ENCODE data around the gene SYNPR.

The SYNPR gene

DNA sequence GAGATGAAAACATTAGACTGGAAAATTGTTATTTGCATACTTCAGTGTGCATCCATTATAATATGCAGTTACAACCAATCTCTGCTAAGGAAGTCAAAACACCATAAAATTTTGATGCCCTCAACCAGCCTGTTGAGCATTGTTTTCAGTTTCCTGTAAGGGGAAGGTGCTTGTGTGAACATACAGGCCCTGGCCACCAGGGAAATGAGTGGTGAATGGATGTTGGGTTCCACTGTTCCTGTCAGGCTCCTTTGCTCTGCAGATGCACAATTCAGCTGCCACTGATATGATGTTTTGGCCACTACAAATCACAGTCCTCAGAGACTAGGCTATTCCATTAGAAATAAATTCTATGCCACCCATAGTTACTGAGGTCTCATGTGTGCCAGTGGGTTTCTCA is 184.6 kb downstream of the SYNPR start:
- ATAC-seq (ENCODE audit: insufficient read depth, low read depth) (no peak), DNase-seq (no peak)
- H3K9ac ChIP-seq (ENCODE audit: low read depth, low read length): no peak overlapping the region
- no peaks in the 10 kb centered on the region for H3K79me2 ChIP-seq (ENCODE audit: insufficient read depth, low read length)
- H3K36me3 ChIP-seq (ENCODE audit: insufficient read depth, low read length): no peaks in the 10 kb centered on the region
- no peaks in the 10 kb centered on the region for H3K4me1 ChIP-seq (ENCODE audit: insufficient read depth, low read length)
- H3K4me2 ChIP-seq (ENCODE audit: insufficient read depth, low read length): no peak overlapping the region
- H3K27me3 ChIP-seq (ENCODE audit: insufficient read depth, low read length, poor library complexity): no peaks in the 10 kb centered on the region
- H3K27ac ChIP-seq (ENCODE audit: low read length): no peak overlapping the region
- H3K9me3 ChIP-seq (ENCODE audit: insufficient read depth, low read length, severe bottlenecking): no peaks in the 10 kb centered on the region
- TF ChIP-seq, protein P1, sequence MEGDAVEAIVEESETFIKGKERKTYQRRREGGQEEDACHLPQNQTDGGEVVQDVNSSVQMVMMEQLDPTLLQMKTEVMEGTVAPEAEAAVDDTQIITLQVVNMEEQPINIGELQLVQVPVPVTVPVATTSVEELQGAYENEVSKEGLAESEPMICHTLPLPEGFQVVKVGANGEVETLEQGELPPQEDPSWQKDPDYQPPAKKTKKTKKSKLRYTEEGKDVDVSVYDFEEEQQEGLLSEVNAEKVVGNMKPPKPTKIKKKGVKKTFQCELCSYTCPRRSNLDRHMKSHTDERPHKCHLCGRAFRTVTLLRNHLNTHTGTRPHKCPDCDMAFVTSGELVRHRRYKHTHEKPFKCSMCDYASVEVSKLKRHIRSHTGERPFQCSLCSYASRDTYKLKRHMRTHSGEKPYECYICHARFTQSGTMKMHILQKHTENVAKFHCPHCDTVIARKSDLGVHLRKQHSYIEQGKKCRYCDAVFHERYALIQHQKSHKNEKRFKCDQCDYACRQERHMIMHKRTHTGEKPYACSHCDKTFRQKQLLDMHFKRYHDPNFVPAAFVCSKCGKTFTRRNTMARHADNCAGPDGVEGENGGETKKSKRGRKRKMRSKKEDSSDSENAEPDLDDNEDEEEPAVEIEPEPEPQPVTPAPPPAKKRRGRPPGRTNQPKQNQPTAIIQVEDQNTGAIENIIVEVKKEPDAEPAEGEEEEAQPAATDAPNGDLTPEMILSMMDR (IDR thresholded peaks at IDR 0.05; ENCODE audit: borderline replicate concordance, extremely low read depth, low read length, poor library complexity, severe bottlenecking): no peak
- no peak for TF ChIP-seq EZH2 (IDR thresholded peaks at IDR 0.05; ENCODE audit: borderline replicate concordance, low read depth, low read length, severe bottlenecking)
- no peak overlapping the region for H3K4me3 ChIP-seq (ENCODE audit: low read depth in 1 of 2, low read length in 2 of 2)
- H2AFZ ChIP-seq (ENCODE audit: low read depth, low read length): no peak overlapping the region
- no peaks in the 10 kb centered on the region for H4K20me1 ChIP-seq (ENCODE audit: insufficient read depth, low read length)

DNA sequence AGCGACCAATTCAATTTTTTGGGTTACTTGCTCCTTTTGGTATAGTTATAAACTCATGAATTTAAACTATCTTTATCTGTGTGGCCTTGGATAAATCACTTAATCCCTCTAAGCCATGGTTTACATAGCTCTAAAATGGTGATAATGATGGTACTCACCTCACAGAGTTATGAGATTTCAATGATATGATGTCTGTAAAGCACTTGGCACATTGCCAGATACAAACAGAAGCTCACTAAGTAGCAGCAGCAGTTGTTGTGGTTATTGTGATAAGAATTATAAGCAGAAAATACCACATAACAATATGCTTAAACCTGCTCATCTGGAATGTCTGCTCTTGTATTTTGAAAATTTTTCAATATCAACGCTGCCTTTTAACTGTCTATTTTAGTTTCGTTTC is 189.3 kb downstream of the SYNPR start:
- Histone ChIP-seq H3K4me3 (ENCODE audit: low read depth in 1 of 2, low read length in 2 of 2) (no peak overlapping the region), H3K9me3 (ENCODE audit: insufficient read depth, low read length, severe bottlenecking) (no peaks in the 10 kb centered on the region), H3K36me3 (ENCODE audit: insufficient read depth, low read length) (no peaks in the 10 kb centered on the region), H3K4me2 (ENCODE audit: insufficient read depth, low read length) (no peak overlapping the region), H4K20me1 (ENCODE audit: insufficient read depth, low read length) (no peaks in the 10 kb centered on the region), H3K9ac (ENCODE audit: low read depth, low read length) (no peak overlapping the region), H3K27ac (ENCODE audit: low read length) (no peak overlapping the region), H3K27me3 (ENCODE audit: insufficient read depth, low read length, poor library complexity) (no peaks in the 10 kb centered on the region), H3K4me1 (ENCODE audit: insufficient read depth, low read length) (no peaks in the 10 kb centered on the region), H3K79me2 (ENCODE audit: insufficient read depth, low read length) (no peaks in the 10 kb centered on the region), H2AFZ (ENCODE audit: low read depth, low read length) (no peak overlapping the region)
- ATAC-seq (ENCODE audit: insufficient read depth, low read depth) (no peak), DNase-seq (no peak)
- TF ChIP-seq EZH2 (IDR thresholded peaks at IDR 0.05; ENCODE audit: borderline replicate concordance, low read depth, low read length, severe bottlenecking): no peak
- TF ChIP-seq, protein P1 (IDR thresholded peaks at IDR 0.05; ENCODE audit: borderline replicate concordance, extremely low read depth, low read length, poor library complexity, severe bottlenecking): no peak

DNA sequence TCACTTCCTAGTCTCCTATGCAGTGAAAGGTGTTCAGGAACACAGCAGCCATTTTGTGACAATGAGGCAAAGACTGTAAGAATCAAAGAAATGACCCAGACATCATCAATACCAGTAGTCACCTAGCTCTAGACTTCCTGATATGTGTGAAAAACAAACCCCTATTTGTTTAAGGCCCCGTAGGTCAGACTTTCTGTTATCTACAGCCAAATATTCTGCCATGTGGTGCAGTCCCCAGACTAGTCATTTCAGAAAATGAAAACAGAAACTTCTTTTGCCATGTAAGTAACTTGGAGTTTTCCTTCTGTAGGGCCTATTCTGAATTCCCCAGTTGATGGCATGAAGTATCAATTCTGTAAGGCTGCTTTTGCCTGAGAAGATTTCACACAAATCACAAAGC is 192.6 kb downstream of the SYNPR start:
- Histone ChIP-seq H3K36me3 (ENCODE audit: insufficient read depth, low read length) (no peaks in the 10 kb centered on the region), H3K79me2 (ENCODE audit: insufficient read depth, low read length) (no peaks in the 10 kb centered on the region), H3K4me2 (ENCODE audit: insufficient read depth, low read length) (no peak overlapping the region), H3K4me3 (ENCODE audit: low read depth in 1 of 2, low read length in 2 of 2) (no peak overlapping the region), H3K9me3 (ENCODE audit: insufficient read depth, low read length, severe bottlenecking) (no peaks in the 10 kb centered on the region), H3K27me3 (ENCODE audit: insufficient read depth, low read length, poor library complexity) (no peaks in the 10 kb centered on the region), H4K20me1 (ENCODE audit: insufficient read depth, low read length) (no peaks in the 10 kb centered on the region), H3K27ac (ENCODE audit: low read length) (no peak overlapping the region), H3K4me1 (ENCODE audit: insufficient read depth, low read length) (no peaks in the 10 kb centered on the region), H2AFZ (ENCODE audit: low read depth, low read length) (no peak overlapping the region), H3K9ac (ENCODE audit: low read depth, low read length) (no peak overlapping the region)
- DNase-seq (no peak), ATAC-seq (ENCODE audit: insufficient read depth, low read depth) (no peak)
- TF ChIP-seq, protein P1 (IDR thresholded peaks at IDR 0.05; ENCODE audit: borderline replicate concordance, extremely low read depth, low read length, poor library complexity, severe bottlenecking): no peak
- TF ChIP-seq EZH2 (IDR thresholded peaks at IDR 0.05; ENCODE audit: borderline replicate concordance, low read depth, low read length, severe bottlenecking): no peak

DNA sequence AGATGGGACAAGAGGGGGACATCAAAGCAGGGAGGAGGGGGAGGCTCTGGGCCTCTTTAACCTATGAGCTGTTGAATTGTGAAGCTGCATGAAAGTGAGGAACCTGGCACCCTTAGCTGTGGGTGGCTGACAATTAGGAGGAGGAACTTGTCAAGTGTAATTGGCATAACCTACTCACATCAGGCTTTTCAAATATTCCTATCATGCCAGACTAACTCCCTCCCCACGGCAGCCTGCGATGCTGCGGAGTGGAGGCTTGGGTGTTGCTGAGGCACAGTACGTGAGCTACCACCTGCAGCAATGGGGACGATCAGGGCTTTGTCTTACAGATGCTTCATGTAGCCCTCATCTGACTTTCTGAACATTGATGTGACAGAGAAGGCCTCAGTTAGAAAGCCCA is 193.7 kb downstream of the SYNPR start:
- TF ChIP-seq, protein P1 (IDR thresholded peaks at IDR 0.05; ENCODE audit: borderline replicate concordance, extremely low read depth, low read length, poor library complexity, severe bottlenecking): no peak
- H3K27ac ChIP-seq (ENCODE audit: low read length): no peak overlapping the region
- H2AFZ ChIP-seq (ENCODE audit: low read depth, low read length): no peak overlapping the region
- H3K4me3 ChIP-seq (ENCODE audit: low read depth in 1 of 2, low read length in 2 of 2): no peak overlapping the region
- no peaks in the 10 kb centered on the region for H4K20me1 ChIP-seq (ENCODE audit: insufficient read depth, low read length)
- H3K79me2 ChIP-seq (ENCODE audit: insufficient read depth, low read length): no peaks in the 10 kb centered on the region
- ATAC-seq (ENCODE audit: insufficient read depth, low read depth): no peak
- H3K4me2 ChIP-seq (ENCODE audit: insufficient read depth, low read length): no peak overlapping the region
- no peaks in the 10 kb centered on the region for H3K9me3 ChIP-seq (ENCODE audit: insufficient read depth, low read length, severe bottlenecking)
- no peaks in the 10 kb centered on the region for H3K27me3 ChIP-seq (ENCODE audit: insufficient read depth, low read length, poor library complexity)
- no peaks in the 10 kb centered on the region for H3K4me1 ChIP-seq (ENCODE audit: insufficient read depth, low read length)
- no peak for DNase-seq
- H3K9ac ChIP-seq (ENCODE audit: low read depth, low read length): no peak overlapping the region
- H3K36me3 ChIP-seq (ENCODE audit: insufficient read depth, low read length): no peaks in the 10 kb centered on the region
